Activated CD4-positive, alpha-beta T cell treated with anti-CD3 and anti-CD28 coated beads, Interleukin-2, amount 50 U/mL, for 16 hours (primary cell): Measurements from ENCODE around the gene RAPGEF4.
"Not testable (repeated sequence)": the region's sequence is repeated elsewhere in the genome, so short reads cannot be mapped to it uniquely, and the experiment has no call there.

ENCODE experiments used
- DNase-seq: peaks from one replicate; pipeline ENCODE4 v3.0.0-alpha.2; 2020

The RAPGEF4 gene

DNA sequence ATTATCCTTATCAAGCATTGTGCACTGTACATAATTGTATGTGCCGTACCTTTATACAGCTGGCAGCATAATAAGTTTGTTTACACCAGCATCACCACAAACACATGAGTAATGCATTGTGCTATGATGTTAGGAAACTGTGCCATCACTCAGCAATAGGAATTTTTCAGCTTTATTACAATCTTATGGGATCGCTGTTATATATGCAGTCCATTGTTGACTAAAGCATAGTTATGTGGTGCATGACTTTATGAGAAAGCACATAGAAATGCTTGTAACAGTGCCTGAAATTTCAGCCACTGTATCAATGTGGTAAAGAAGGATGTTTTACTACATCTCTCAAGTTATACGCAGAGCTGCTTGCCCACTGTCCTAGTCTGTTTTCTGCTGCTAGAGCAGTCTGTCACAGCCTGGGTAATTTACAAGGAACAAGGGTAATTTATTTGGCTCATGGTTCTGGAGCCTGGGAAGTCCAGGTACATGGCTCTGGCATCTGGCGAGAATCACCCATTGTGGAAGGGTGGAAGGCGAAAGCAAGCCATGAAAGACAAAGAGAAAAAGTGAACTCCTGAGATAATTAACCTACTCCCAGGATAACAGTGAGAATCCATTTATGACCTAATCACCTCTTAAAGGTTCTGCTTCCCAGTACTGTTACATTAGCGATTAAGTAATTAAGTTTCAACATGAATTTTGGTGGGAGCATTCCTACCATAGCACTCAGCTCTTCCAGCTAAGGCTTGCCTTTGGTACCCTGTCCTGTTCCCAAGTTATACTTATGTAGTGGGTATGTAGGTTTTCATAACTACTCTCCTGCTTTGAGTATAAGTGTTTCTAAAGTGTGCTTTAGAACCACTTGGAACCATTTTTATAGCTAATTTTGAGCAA, 344.6 kb downstream of the RAPGEF4 start:
- DNase-seq = no peak

GRCh38 chr2:173086518-173087213, 351.0 kb downstream of the RAPGEF4 start:
- DNase-seq = no peak

GRCh38 chr2:173087214-173087581, 351.6 kb downstream of the RAPGEF4 start:
- DNase-seq = no peak

GRCh38 chr2:173087793-173088496, 352.3 kb downstream of the RAPGEF4 start:
- DNase-seq = no peak

GRCh38 chr2:173090276-173090877, 354.7 kb downstream of the RAPGEF4 start:
- no peak for DNase-seq

DNA sequence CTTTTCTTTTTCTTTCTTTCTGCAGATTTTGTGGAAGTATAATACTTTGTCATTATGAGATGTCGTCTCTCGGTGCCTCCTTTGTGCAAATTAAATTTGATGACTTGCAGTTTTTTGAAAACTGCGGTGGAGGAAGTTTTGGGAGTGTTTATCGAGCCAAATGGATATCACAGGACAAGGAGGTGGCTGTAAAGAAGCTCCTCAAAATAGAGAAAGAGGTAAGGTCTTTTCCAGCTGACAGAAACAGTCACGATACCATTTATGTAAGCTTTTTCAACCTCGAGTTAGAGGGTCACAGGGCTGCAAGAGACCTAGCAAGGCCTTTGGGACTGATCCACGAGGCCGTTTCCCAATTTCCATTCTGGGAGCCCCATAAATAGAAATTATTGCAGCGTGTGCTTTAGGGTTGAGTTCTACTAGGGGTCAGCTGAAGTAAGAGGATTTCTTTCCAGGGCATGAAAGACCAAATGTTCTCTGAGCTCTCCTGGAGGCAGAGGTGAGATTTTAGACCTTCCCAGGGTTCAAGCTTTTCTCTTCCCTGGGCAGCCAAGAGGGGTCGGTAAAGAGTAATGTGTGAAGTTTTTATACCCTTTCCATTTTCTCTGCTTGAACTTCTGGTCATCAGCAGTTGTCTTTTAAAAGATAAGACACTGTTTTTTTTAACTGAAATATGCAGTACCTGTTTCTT, 355.5 kb downstream of the RAPGEF4 start:
- no peak for DNase-seq

DNA sequence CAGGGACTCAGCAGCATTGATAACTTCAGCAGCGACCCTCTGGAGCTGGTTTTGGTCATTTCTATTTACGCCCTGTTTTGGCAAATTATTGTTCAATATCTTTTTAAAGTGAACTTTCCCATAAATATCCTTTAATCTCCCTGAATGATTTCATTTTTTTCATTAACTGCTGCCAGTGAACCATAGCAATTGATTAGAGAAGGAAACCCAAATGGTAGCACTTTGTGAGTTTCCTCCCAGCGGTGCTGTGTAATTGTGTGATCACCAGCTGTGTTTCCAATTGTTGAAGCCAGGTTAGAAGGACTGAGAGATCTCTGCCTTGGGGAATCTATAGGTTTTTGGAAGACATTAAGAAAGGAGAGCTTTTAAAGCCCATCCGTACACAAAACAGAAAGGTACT, 356.3 kb downstream of the RAPGEF4 start:
- no peak for DNase-seq

- DNase-seq = no peak
Measured at GRCh38 chr2:173092844-173093402, 357.3 kb downstream of the RAPGEF4 start.

DNA sequence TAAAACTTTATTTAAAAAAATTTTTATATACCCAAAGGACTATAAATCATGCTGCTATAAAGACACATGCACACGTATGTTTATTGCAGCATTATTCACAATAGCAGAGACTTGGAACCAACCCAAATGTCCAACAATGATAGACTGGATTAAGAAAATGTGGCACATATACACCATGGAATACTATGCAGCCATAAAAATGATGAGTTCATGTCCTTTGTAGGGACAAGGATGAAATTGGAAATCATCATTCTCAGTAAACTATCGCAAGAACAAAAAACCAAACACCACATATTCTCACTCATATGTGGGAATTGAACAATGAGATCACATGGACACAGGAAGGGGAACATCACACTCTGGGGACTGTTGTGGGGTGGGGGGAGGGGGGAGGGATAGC, 358.0 kb downstream of the RAPGEF4 start:
- DNase-seq = not testable (repeated sequence)

- no peak for DNase-seq
Measured at GRCh38 chr2:173094731-173095130, 359.1 kb downstream of the RAPGEF4 start.

DNA sequence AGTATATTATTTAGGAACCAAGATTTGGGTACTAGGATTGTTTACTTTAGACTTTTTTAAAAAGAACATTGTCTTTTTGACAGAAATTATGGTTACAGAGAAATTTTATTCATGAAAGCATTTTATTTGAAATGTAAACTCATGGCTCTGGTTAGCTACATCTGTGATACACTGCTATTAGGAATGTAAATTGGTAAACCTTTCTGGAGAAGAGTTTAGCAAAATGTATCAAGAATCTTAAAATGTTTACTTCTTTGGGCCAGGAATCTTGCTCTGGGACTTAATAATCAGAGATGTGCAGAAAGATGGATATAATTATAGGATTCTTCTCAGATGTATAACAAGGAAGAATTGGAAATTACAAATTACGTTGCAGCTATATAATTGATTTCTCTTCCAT, 359.7 kb downstream of the RAPGEF4 start:
- no peak for DNase-seq

DNA sequence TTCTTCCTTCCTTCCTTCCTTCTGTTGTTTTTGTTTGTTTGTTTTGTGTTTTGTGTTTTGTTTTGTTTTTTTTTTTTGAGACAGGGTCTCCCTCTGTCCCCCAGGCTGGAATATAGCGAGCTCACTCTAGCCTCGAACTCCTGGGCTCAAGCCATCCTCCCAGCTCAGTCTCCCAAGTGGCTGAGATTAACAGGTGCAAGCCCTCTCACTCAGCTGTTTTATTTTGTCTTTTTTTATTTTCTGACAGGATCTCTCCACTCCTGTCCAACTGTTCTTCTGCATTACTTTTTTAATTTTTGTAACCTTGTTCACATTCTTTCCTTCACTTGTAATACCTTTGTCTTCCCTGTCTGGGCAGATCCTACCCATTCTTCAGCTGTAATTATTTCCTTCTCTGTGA, 363.6 kb downstream of the RAPGEF4 start:
- DNase-seq = no peak

DNA sequence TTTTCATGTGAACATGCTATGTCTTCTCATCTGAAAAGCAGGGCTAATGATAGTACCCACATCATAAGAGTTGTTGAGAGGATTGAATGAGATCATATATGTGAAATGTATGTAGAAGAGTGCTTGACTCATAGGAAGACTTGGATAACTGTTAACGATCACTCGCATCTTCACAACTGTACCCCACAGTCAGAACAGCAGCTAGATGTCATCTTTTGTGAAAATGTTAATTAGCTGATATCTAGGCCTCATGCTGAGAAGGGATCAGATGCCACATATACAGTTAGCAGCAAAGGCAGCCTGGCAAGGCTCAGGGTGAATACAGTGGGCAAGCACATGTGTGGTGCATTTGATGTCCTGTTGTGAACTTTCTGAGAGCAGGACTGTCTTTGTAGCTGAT, 364.2 kb downstream of the RAPGEF4 start:
- peak; percentile 39 for DNase-seq

GRCh38 chr2:173101687-173102086, 366.0 kb downstream of the RAPGEF4 start:
- DNase-seq = peak; percentile 55
